HCT116 (cell line): ENCODE measurements around the gene GPR26. TPM values are rescaled to one million over a fixed set of nuclear protein-coding genes. Genes with fewer than 3 reads are reported as not detected.

Source experiments
- ATAC-seq: fragments of 200-7000 bp; cut with Tn5 transposase; 2 replicates; pipeline ENCODE4 v1.9.1; 2020; ENCODE audit warnings: mild to moderate bottlenecking, moderate library complexity
- BruUV-seq: library from RNA; stranded (reverse); fragments of 400-500 nt; replicated peaks from 2 replicates; lab custom pipeline; 2021; lab: Mats Ljungman, UMichigan
- CTCF ChIA-PET: fragments of 300-600 bp; sonication (Branson Sonifier 250); formaldehyde crosslinking; loops from one replicate; lab custom pipeline; 2021; ENCODE audit warnings: antibody characterized with exemption; lab: Charles Lee
- POLR2A ChIA-PET: fragments of 300-600, 350-600 bp; sonication (Branson Sonifier 250); formaldehyde crosslinking; loops from one replicate; lab custom pipeline; 2021; ENCODE audit warnings: antibody characterized with exemption; lab: Charles Lee
- RAD21 ChIA-PET, 2 experiments: fragments of 300-600 bp; sonication (Branson Sonifier 250); formaldehyde crosslinking; loops; one replicate each; lab custom pipeline; 2023; ENCODE audit warnings: low total read pairs in 2 of 2; ENCODE audit not compliant: uncharacterized antibody in 2 of 2, unreplicated experiment in 2 of 2, low non-redundant PET in 1 of 2; lab: Charles Lee
- DNase-seq: peaks from one replicate; pipeline ENCODE4 v3.0.0-alpha.2; 2010; ENCODE audit warnings: low read depth, low spot score
- H2AFZ ChIP-seq: fragments of 200-600 bp; shearing (Covaris generic), sonication (generic); 2 replicates; pipeline ENCODE4 v1.6.1; 2017; ENCODE audit warnings: low read depth, mixed run types, mixed read lengths, antibody characterized with exemption, low read length; ENCODE audit not compliant: poor library complexity, severe bottlenecking
- H3K27ac ChIP-seq: 2 replicates; pipeline ENCODE4 v1.5.1; 2012; ENCODE audit warnings: low read depth, low read length
- H3K27me3 ChIP-seq: fragments of 200-600 bp; sonication (generic); 2 replicates; pipeline ENCODE4 v1.6.1; 2016; ENCODE audit warnings: mixed run types, low read length, mixed read lengths; ENCODE audit not compliant: insufficient read depth
- H3K36me3 ChIP-seq, 2 experiments: fragments of 200-500 bp in 1 of 2; fragments of 200-600 bp in 1 of 2; sonication (Bioruptor generic) in 1 of 2; sonication (generic) in 1 of 2; 2 replicates each; pipeline versions ENCODE4 v1.5.1 to v1.6.1; 2014 to 2016; ENCODE audit warnings: low read length in 2 of 2, inconsistent platforms in 1 of 2, mixed read lengths in 1 of 2, mixed run types in 1 of 2; ENCODE audit not compliant: insufficient read depth in 2 of 2, control insufficient read depth in 1 of 2
- H3K4me1 ChIP-seq, 2 experiments: fragments of 200-600 bp in 1 of 2; sonication (generic) in 1 of 2; 2 replicates each; pipeline versions ENCODE4 v1.5.1 to v1.6.1; 2012 to 2017; ENCODE audit warnings: low read length in 2 of 2, inconsistent platforms in 1 of 2, mild to moderate bottlenecking in 1 of 2, mixed read lengths in 1 of 2, mixed run types in 1 of 2, moderate library complexity in 1 of 2; ENCODE audit not compliant: insufficient read depth in 2 of 2, control insufficient read depth in 1 of 2
- H3K4me2 ChIP-seq: fragments of 200-600 bp; sonication (generic); 2 replicates; pipeline ENCODE4 v1.6.1; 2017; ENCODE audit warnings: mixed run types, low read length, mixed read lengths
- H3K4me3 ChIP-seq, 2 experiments: fragments of 200-600 bp in 1 of 2; sonication (generic) in 1 of 2; replicated peaks in 1 of 2; 2 replicates each; pipeline ENCODE4 v1.5.1; 2011 to 2016; ENCODE audit warnings: low read length in 2 of 2, control low read depth in 1 of 2, low read depth in 1 of 2, mild to moderate bottlenecking in 1 of 2, mixed read lengths in 1 of 2, mixed run types in 1 of 2
- H3K79me2 ChIP-seq: fragments of 200-600 bp; sonication (generic); 2 replicates; pipeline ENCODE4 v1.6.1; 2017; ENCODE audit warnings: mild to moderate bottlenecking, mixed run types, low read length, moderate library complexity, mixed read lengths; ENCODE audit not compliant: insufficient read depth
- H3K9ac ChIP-seq: fragments of 200-600 bp; sonication (generic); 2 replicates; pipeline ENCODE4 v1.6.1; 2016; ENCODE audit warnings: low read length, mixed read lengths
- H3K9me2 ChIP-seq: fragments of 200-600 bp; sonication (generic), shearing (Covaris generic); 2 replicates; pipeline ENCODE4 v1.6.1; 2017; ENCODE audit warnings: mixed run types, mild to moderate bottlenecking, moderate library complexity; ENCODE audit not compliant: insufficient read depth
- H3K9me3 ChIP-seq, 2 experiments: fragments of 200-500 bp in 1 of 2; fragments of 200-600 bp in 1 of 2; sonication (Bioruptor generic) in 1 of 2; sonication (generic) in 1 of 2; 2 replicates each; pipeline ENCODE4 v1.6.1; 2014 to 2017; ENCODE audit warnings: low read length in 2 of 2, mixed read lengths in 2 of 2, inconsistent platforms in 1 of 2, low read depth in 1 of 2, mild to moderate bottlenecking in 1 of 2, mixed run types in 1 of 2, moderate library complexity in 1 of 2; ENCODE audit not compliant: control insufficient read depth in 1 of 2, insufficient read depth in 1 of 2
- H4K20me1 ChIP-seq: fragments of 200-600 bp; sonication (generic), shearing (Covaris generic); 2 replicates; pipeline ENCODE4 v1.6.1; 2017; ENCODE audit warnings: mixed run types, mild to moderate bottlenecking, moderate library complexity; ENCODE audit not compliant: insufficient read depth
- ATF3 ChIP-seq: IDR thresholded peaks from 2 replicates; pipeline ENCODE4 v1.6.1; 2012
- CBX3 ChIP-seq: IDR thresholded peaks from 2 replicates; pipeline ENCODE4 v1.6.1; 2012; ENCODE audit warnings: low read depth
- EGR1 ChIP-seq: IDR thresholded peaks from 2 replicates; pipeline ENCODE4 v1.6.1; 2012; ENCODE audit warnings: low read depth
- ELF1 ChIP-seq: IDR thresholded peaks from 2 replicates; pipeline ENCODE4 v1.6.1; 2012; ENCODE audit warnings: low read depth, borderline replicate concordance
- EZH2 ChIP-seq: fragments of 200-600 bp; sonication (generic); IDR thresholded peaks from 2 replicates; pipeline ENCODE4 v1.6.1; 2017; ENCODE audit warnings: antibody characterized with exemption, mixed run types
- JUND ChIP-seq: IDR thresholded peaks from 2 replicates; pipeline ENCODE4 v1.6.1; 2012
- POLR2A ChIP-seq: IDR thresholded peaks from 2 replicates; pipeline ENCODE4 v1.7.0; 2011; ENCODE audit warnings: borderline replicate concordance; ENCODE audit not compliant: insufficient read depth, insufficient read length; ENCODE audit errors: extremely low read depth
- POLR2AphosphoS5 ChIP-seq: IDR thresholded peaks from 2 replicates; pipeline ENCODE4 v1.6.1; 2011; ENCODE audit warnings: mild to moderate bottlenecking, low read depth, low read length, moderate library complexity
- RAD21 ChIP-seq: IDR thresholded peaks from 2 replicates; pipeline ENCODE4 v1.6.1; 2012; ENCODE audit warnings: low read depth, mild to moderate bottlenecking
- REST ChIP-seq: IDR thresholded peaks from 2 replicates; pipeline ENCODE4 v1.6.1; 2012; ENCODE audit warnings: low read depth
- SIN3A ChIP-seq: IDR thresholded peaks from 2 replicates; pipeline ENCODE4 v1.6.1; 2012; ENCODE audit warnings: low read depth
- SP1 ChIP-seq: IDR thresholded peaks from 2 replicates; pipeline ENCODE4 v1.6.1; 2012; ENCODE audit warnings: low read depth
- SRF ChIP-seq: IDR thresholded peaks from 2 replicates; pipeline ENCODE4 v1.6.1; 2012; ENCODE audit warnings: low read depth
- TCF7L2 ChIP-seq: IDR thresholded peaks from 2 replicates; pipeline ENCODE4 v1.7.0; 2011; ENCODE audit warnings: borderline replicate concordance, inconsistent platforms; ENCODE audit not compliant: insufficient read depth, insufficient read length; ENCODE audit errors: extremely low read depth
- ZBTB33 ChIP-seq: IDR thresholded peaks from 2 replicates; pipeline ENCODE4 v1.6.1; 2011; ENCODE audit warnings: mild to moderate bottlenecking, low read length, moderate library complexity; ENCODE audit not compliant: insufficient replicate concordance; ENCODE audit errors: extremely low read depth
- ZFX ChIP-seq: fragments of 450-650 bp; IDR thresholded peaks from 2 replicates; pipeline ENCODE4 v1.6.1; 2017
- ZNF274 ChIP-seq: fragments of 200-500 bp; sonication (Bioruptor generic); IDR thresholded peaks from 2 replicates; pipeline ENCODE4 v1.6.1; 2014; ENCODE audit warnings: mild to moderate bottlenecking, low read depth, low read length, inconsistent platforms
- intact Hi-C: fragments of 100-400 bp; cut with micrococcal nuclease; formaldehyde crosslinking; loops from 2 replicates; pipeline ENCODE4 v1.10.0; 2022
- total RNA-seq: library from RNA; stranded (reverse); gene quantifications from one replicate; pipeline ENCODE4 v1.2.1, GENCODE V29; 2021; ENCODE audit not compliant: unreplicated experiment

GPR26 gene
- total RNA-seq, 1 experiment from 2014 or later: not detected

GRCh38 chr10:123683459-123683858 is 17.3 kb downstream of the GPR26 start:
- no peaks in the 10 kb centered on the region for H3K4me1 ChIP-seq
- H3K27me3 ChIP-seq: peaks cover 94% of the 10 kb centered on the region
- H2AFZ ChIP-seq: no peak overlapping the region
- ChIA-PET POLR2A (no interaction called here), RAD21 (no interaction called here), CTCF (no interaction called here)
- H3K9ac ChIP-seq: no peak overlapping the region
- H3K4me2 ChIP-seq: no peak overlapping the region
- no peaks in the 10 kb centered on the region for H3K9me2 ChIP-seq
- H3K79me2 ChIP-seq: no peaks in the 10 kb centered on the region
- no peaks in the 10 kb centered on the region for H4K20me1 ChIP-seq
- H3K9me3 ChIP-seq: no peaks in the 10 kb centered on the region
- H3K4me3 ChIP-seq: no peak overlapping the region
- BruUV-seq: no TSS peak
- no peaks in the 10 kb centered on the region for H3K36me3 ChIP-seq
- DNase-seq (no peak), ATAC-seq (no peak)
- no peak for TF ChIP-seq SRF
- no peak for TF ChIP-seq ZBTB33
- TF ChIP-seq ATF3: no peak
- no peak for TF ChIP-seq SP1
- TF ChIP-seq ZFX: no peak
- TF ChIP-seq POLR2AphosphoS5: no peak
- TF ChIP-seq CBX3: no peak
- TF ChIP-seq ELF1: no peak
- TF ChIP-seq EZH2: no peak
- intact Hi-C loops: no loop called here
- H3K27ac ChIP-seq: no peak overlapping the region

GRCh38 chr10:123683865-123684264 is 17.7 kb downstream of the GPR26 start:
- DNase-seq (no peak), ATAC-seq (no peak)
- ChIA-PET RAD21 (no interaction called here), CTCF (no interaction called here), POLR2A (no interaction called here)
- H3K4me2 ChIP-seq: no peak overlapping the region
- H3K9me3 ChIP-seq: no peaks in the 10 kb centered on the region
- H3K36me3 ChIP-seq: no peaks in the 10 kb centered on the region
- no peak overlapping the region for H3K4me3 ChIP-seq
- no peaks in the 10 kb centered on the region for H3K9me2 ChIP-seq
- no peak overlapping the region for H2AFZ ChIP-seq
- intact Hi-C loops: no loop called here
- peaks cover 94% of the 10 kb centered on the region for H3K27me3 ChIP-seq
- no peaks in the 10 kb centered on the region for H4K20me1 ChIP-seq
- no TSS peak for BruUV-seq
- no peak overlapping the region for H3K27ac ChIP-seq
- H3K79me2 ChIP-seq: no peaks in the 10 kb centered on the region
- no peaks in the 10 kb centered on the region for H3K4me1 ChIP-seq
- H3K9ac ChIP-seq: no peak overlapping the region
- TF ChIP-seq ATF3 (no peak), CBX3 (no peak), ZNF274 (no peak), EZH2 (no peak), RAD21 (no peak), SIN3A (no peak), POLR2AphosphoS5 (no peak), JUND (no peak), EGR1 (no peak), ELF1 (no peak), POLR2A (no peak), REST (no peak), TCF7L2 (no peak)
